Right ventricle myocardium inferior (tissue), 1 donor: ENCODE measurements around the gene DYNC2I2. TPM values are rescaled to one million over a fixed set of nuclear protein-coding genes. Genes with fewer than 3 reads are reported as not detected.
A peak's percentile ranks its signal among the peaks of the same experiment; 100 is the strongest.
"Not testable (repeated sequence)": the region's sequence is repeated elsewhere in the genome, so short reads cannot be mapped to it uniquely, and the experiment has no call there.

ENCODE experiments used
- ATAC-seq: fragments of 200-7000 bp; cut with Tn5 transposase; one replicate; pipeline ENCODE4 v1.9.1; 2020; ENCODE audit warnings: mild to moderate bottlenecking, moderate library complexity
- DNase-seq: peaks from one replicate; pipeline ENCODE4 v3.0.0; 2021; ENCODE audit errors: missing footprints
- intact Hi-C: fragments of 100-400 bp; cut with DNase I; formaldehyde crosslinking; loops from one replicate; pipeline ENCODE4 v1.11.0; 2022
- total RNA-seq: library from RNA; stranded (reverse); fragmentation: NEBNext Ultra II Directional; extraction: Animal tissue kit (Norgen Biotek cat#: 25700); gene quantifications from one replicate; pipeline ENCODE4 v1.2.1, GENCODE V29; 2021
- donor health status: DM: no; HTN: yes; CAD: no; lungs with severe emphysema.

The DYNC2I2 gene
- total RNA-seq, 1 donor from 2014 or later, result 40.1 TPM

GRCh38 chr9:128593856-128594255 is 62.8 kb downstream of the DYNC2I2 start:
- DNase-seq (no peak), ATAC-seq (no peak)
- intact Hi-C loops, result no loop called here

GRCh38 chr9:128593039-128593438 is 63.6 kb downstream of the DYNC2I2 start:
- ATAC-seq (no peak), DNase-seq (no peak)
- intact Hi-C loops, result no loop called here

GRCh38 chr9:128588581-128589233 is 67.9 kb downstream of the DYNC2I2 start:
- intact Hi-C loops, result no loop called here
- ATAC-seq, result no peak
- no peak for DNase-seq

- DNase-seq (no peak), ATAC-seq (no peak)
- intact Hi-C loops, result no loop called here
Observed at GRCh38 chr9:128587453-128587852, 69.2 kb downstream of the DYNC2I2 start.

GRCh38 chr9:128586934-128587333 is 69.7 kb downstream of the DYNC2I2 start:
- intact Hi-C loops, DNase-seq, ATAC-seq: not testable (repeated sequence)

- DNase-seq, intact Hi-C loops: not testable (repeated sequence)
- peak; percentile 82 for ATAC-seq
Observed at GRCh38 chr9:128585155-128585554, 71.5 kb downstream of the DYNC2I2 start.

Other genes starting within 250 kb of the DYNC2I2 start
- 7.8 TPM for gene CERCAM, start 236.0 kb downstream of the DYNC2I2 start, total RNA-seq
- 10.8 TPM for gene ODF2, start 200.8 kb downstream of the DYNC2I2 start, total RNA-seq
- gene GLE1, start 152.1 kb downstream of the DYNC2I2 start, total RNA-seq, result 19.5 TPM
- 247 TPM for gene SPTAN1, start 104.3 kb downstream of the DYNC2I2 start, total RNA-seq
- gene SET, start 32.4 kb upstream of the DYNC2I2 start, total RNA-seq, result 175 TPM
- 8.5 TPM for gene PKN3, start 45.7 kb upstream of the DYNC2I2 start, total RNA-seq
- gene ZDHHC12, start 67.3 kb upstream of the DYNC2I2 start, total RNA-seq, result 6.4 TPM
- gene ZER1, start 115.1 kb upstream of the DYNC2I2 start, total RNA-seq, result 51.5 TPM
- 16.6 TPM for gene TBC1D13, start 130.4 kb upstream of the DYNC2I2 start, total RNA-seq
- gene ENDOG, start 161.7 kb upstream of the DYNC2I2 start, total RNA-seq, result 84.4 TPM
- gene SPOUT1, start 172.9 kb upstream of the DYNC2I2 start, total RNA-seq, result 17.4 TPM
- gene KYAT1, start 225.1 kb upstream of the DYNC2I2 start, total RNA-seq, result 11.9 TPM
- 23.9 TPM for gene LRRC8A, start 225.3 kb upstream of the DYNC2I2 start, total RNA-seq